Testis (tissue), 3 donors: Measurements from ENCODE around the gene UBE3B. TPM values are rescaled to one million over a fixed set of nuclear protein-coding genes. Genes with fewer than 3 reads are reported as not detected.

Source experiments
- DNase-seq: peaks from one replicate; pipeline ENCODE4 v3.0.0-alpha.2; 2019
- H3K27ac ChIP-seq, 2 donors: fragments of 200-600 bp; sonication (generic); one replicate each; pipeline ENCODE4 v1.5.1; 2019
- H3K27me3 ChIP-seq: fragments of 200-600 bp; sonication (generic); one replicate; pipeline ENCODE4 v1.5.1; 2019
- H3K36me3 ChIP-seq: fragments of 200-600 bp; sonication (generic); one replicate; pipeline ENCODE4 v1.5.1; 2017; ENCODE audit warnings: low read depth; ENCODE audit errors: missing control alignments
- H3K4me1 ChIP-seq: fragments of 200-600 bp; sonication (generic); one replicate; pipeline ENCODE4 v1.5.1; 2019
- H3K4me3 ChIP-seq, 2 donors: fragments of 200-600 bp; sonication (generic); one replicate each; pipeline ENCODE4 v1.5.1; 2017 to 2019
- H3K9me3 ChIP-seq: fragments of 200-600 bp; sonication (generic); one replicate; pipeline ENCODE4 v1.5.1; 2017
- CTCF ChIP-seq, 3 experiments: fragments of 450-650 bp in 2 of 3; fragments of 200-600 bp in 1 of 3; sonication (generic) in 1 of 3; IDR thresholded peaks; one replicate each; pipeline ENCODE4 v1.5.1; 2016 to 2019; ENCODE audit warnings: antibody characterized with exemption in 3 of 3, mild to moderate bottlenecking in 2 of 3, moderate library complexity in 1 of 3
- POLR2A ChIP-seq: fragments of 450-650 bp; IDR thresholded peaks from one replicate; pipeline ENCODE4 v1.6.1; 2017; ENCODE audit warnings: antibody characterized with exemption, mild to moderate bottlenecking, moderate library complexity
- WGBS, 2 donors: methylation state at CpG; one replicate each; pipeline ENCODE4 v1.1.5; 2018; 5-methylcytosine and 5-hydroxymethylcytosine counted together
- intact Hi-C: fragments of 100-400 bp; cut with DNase I; formaldehyde crosslinking; loops from one replicate; pipeline ENCODE4 v1.15.1; 2023; ENCODE audit warnings: low total_unique reads
- polyA plus RNA-seq: library from polyadenylated mRNA; stranded (reverse); fragments of 350-450 nt; fragmentation: Illumina TruSeq; extraction: RNeasy Lipid Tissue Mini Kit (QIAGEN cat#74804); gene quantifications from one replicate; pipeline ENCODE4 v1.2.3, GENCODE V29; 2014; ENCODE audit warnings: low read depth, low replicate concordance; ENCODE audit not compliant: insufficient read depth
- total RNA-seq, 2 donors: library from RNA; depleted of rRNA; stranded (reverse); fragments of >200 nt; gene quantifications; one replicate each; pipeline ENCODE4 v1.2.3, GENCODE V29; 2016

The UBE3B gene
- total and polyA plus RNA-seq, 3 donors from 2014 or later, result 38.1 to 66.8 (median 65.6) TPM

GRCh38 chr12:109492371-109492770 is 14.9 kb downstream of the UBE3B start:
- 69 to 76% methylated on average over 5 of the region's 5 CpGs for WGBS, 2 donors
- no peaks in the 10 kb centered on the region for H3K27me3 ChIP-seq
- no peak overlapping the region for H3K27ac ChIP-seq
- no peak for TF ChIP-seq CTCF (IDR thresholded peaks at IDR 0.05)
- no peak for TF ChIP-seq POLR2A
- intact Hi-C loops, result no loop called here
- no peaks in the 10 kb centered on the region for H3K4me1 ChIP-seq
- H3K4me3 ChIP-seq, result no peak overlapping the region
- H3K9me3 ChIP-seq, result no peaks in the 10 kb centered on the region
- DNase-seq, result no peak
- no peaks in the 10 kb centered on the region for H3K36me3 ChIP-seq

GRCh38 chr12:109493090-109493489 is 15.7 kb downstream of the UBE3B start:
- no peaks in the 10 kb centered on the region for H3K9me3 ChIP-seq
- DNase-seq, result no peak
- H3K4me3 ChIP-seq, result no peak overlapping the region
- H3K27me3 ChIP-seq, result no peaks in the 10 kb centered on the region
- intact Hi-C loops, result no loop called here
- H3K27ac ChIP-seq, result no peak overlapping the region
- no peaks in the 10 kb centered on the region for H3K36me3 ChIP-seq
- H3K4me1 ChIP-seq, result no peaks in the 10 kb centered on the region
- TF ChIP-seq CTCF (IDR thresholded peaks at IDR 0.05), result no peak
- no peak for TF ChIP-seq POLR2A

- no peaks in the 10 kb centered on the region for H3K27me3 ChIP-seq
- 96 to 100% methylated on average over 1 of the region's 1 CpG for WGBS, 2 donors
- no peaks in the 10 kb centered on the region for H3K9me3 ChIP-seq
- no peaks in the 10 kb centered on the region for H3K36me3 ChIP-seq
- no peak for TF ChIP-seq POLR2A
- TF ChIP-seq CTCF (IDR thresholded peaks at IDR 0.05), result no peak
- no peaks in the 10 kb centered on the region for H3K4me1 ChIP-seq
- no peak overlapping the region for H3K4me3 ChIP-seq
- intact Hi-C loops, result no loop called here
- DNase-seq, result no peak
- H3K27ac ChIP-seq, result no peak overlapping the region
These were observed 16.5 kb downstream of the UBE3B start for GRCh38 chr12:109493938-109494337.

GRCh38 chr12:109494348-109494881 is 17.0 kb downstream of the UBE3B start:
- 96 to 98% methylated on average over 7 of the region's 7 CpGs for WGBS, 2 donors
- TF ChIP-seq POLR2A (no peak), CTCF (IDR thresholded peaks at IDR 0.05) (no peak)
- Histone ChIP-seq H3K9me3 (no peaks in the 10 kb centered on the region), H3K27me3 (no peaks in the 10 kb centered on the region), H3K36me3 (no peaks in the 10 kb centered on the region), H3K4me3 (no peak overlapping the region), H3K4me1 (no peaks in the 10 kb centered on the region), H3K27ac (no peak overlapping the region)
- DNase-seq, result no peak
- intact Hi-C loops, result no loop called here

- Histone ChIP-seq H3K4me1 (no peaks in the 10 kb centered on the region), H3K36me3 (no peaks in the 10 kb centered on the region), H3K4me3 (no peak overlapping the region), H3K27me3 (no peaks in the 10 kb centered on the region), H3K27ac (no peak overlapping the region), H3K9me3 (no peaks in the 10 kb centered on the region)
- TF ChIP-seq CTCF (IDR thresholded peaks at IDR 0.05) (no peak), POLR2A (no peak)
- intact Hi-C loops, result no loop called here
- DNase-seq, result no peak
These were observed 17.6 kb downstream of the UBE3B start for GRCh38 chr12:109495012-109495411.
